G401 (cell line): ENCODE measurements around the gene FRMD1. TPM values are rescaled to one million over a fixed set of nuclear protein-coding genes. Genes with fewer than 3 reads are reported as not detected.

Experiments
- DNase-seq: peaks from one replicate; pipeline ENCODE4 v3.0.0-alpha.2; 2015; ENCODE audit warnings: low spot score
- in situ Hi-C: cut with HindIII; loops from 2 replicates; pipeline ENCODE4 v1.10.0; 2016; ENCODE audit warnings: low sequenced_read_pairs, mixed read lengths
- total RNA-seq: library from RNA; depleted of rRNA; stranded (reverse); fragments of >200 nt; shearing (Covaris generic); gene quantifications from 2 replicates; pipeline ENCODE4 v1.2.3, GENCODE V29; 2014; rRNA removed

The FRMD1 gene
- not detected in 2 replicates for total RNA-seq

- no peak for DNase-seq
- in situ Hi-C loops, result no loop called here
These were observed at the start of gene FRMD1 for GRCh38 chr6:168078943-168079405. Gene FRMD1 (minus strand): TSS chr6:168079212. CDS start chr6:168079094, 118 bp downstream.

- in situ Hi-C loops, result no loop called here
- DNase-seq, result no peak
These were observed 49.1 kb upstream of the FRMD1 start for GRCh38 chr6:168128006-168128630.

GRCh38 chr6:168127384-168127868, 48.4 kb upstream of the FRMD1 start:
- in situ Hi-C loops, result no loop called here
- no peak for DNase-seq

GRCh38 chr6:168126566-168127383, 47.8 kb upstream of the FRMD1 start:
- DNase-seq, result no peak
- in situ Hi-C loops, result no loop called here

GRCh38 chr6:168125429-168126001, 46.5 kb upstream of the FRMD1 start:
- no peak for DNase-seq
- in situ Hi-C loops, result no loop called here

- DNase-seq, result no peak
These were observed 45.9 kb upstream of the FRMD1 start for GRCh38 chr6:168124921-168125320.

GRCh38 chr6:168124158-168124557, 45.1 kb upstream of the FRMD1 start:
- in situ Hi-C loops, result no loop called here

More at GRCh38 chr6:168124921-168125320, 45.9 kb upstream of the FRMD1 start:
- in situ Hi-C loops, result no loop called here

GRCh38 chr6:168123165-168123911, 44.3 kb upstream of the FRMD1 start:
- in situ Hi-C loops, result no loop called here
- DNase-seq, result no peak

More at GRCh38 chr6:168124158-168124557, 45.1 kb upstream of the FRMD1 start:
- DNase-seq, result no peak

GRCh38 chr6:168122521-168122920, 43.5 kb upstream of the FRMD1 start:
- in situ Hi-C loops, result no loop called here
- no peak for DNase-seq

GRCh38 chr6:168122011-168122410, 43.0 kb upstream of the FRMD1 start:
- no peak for DNase-seq
- in situ Hi-C loops, result no loop called here

- no peak for DNase-seq
- in situ Hi-C loops, result no loop called here
These were observed 42.3 kb upstream of the FRMD1 start for GRCh38 chr6:168121303-168121665.

GRCh38 chr6:168120390-168121302, 41.6 kb upstream of the FRMD1 start:
- DNase-seq, result no peak
- in situ Hi-C loops, result no loop called here

- DNase-seq, result no peak
- in situ Hi-C loops, result no loop called here
These were observed 40.5 kb upstream of the FRMD1 start for GRCh38 chr6:168119539-168119938.

- in situ Hi-C loops, result no loop called here
- DNase-seq, result no peak
These were observed 39.9 kb upstream of the FRMD1 start for GRCh38 chr6:168118935-168119334.

- in situ Hi-C loops, result no loop called here
- no peak for DNase-seq
These were observed 38.9 kb upstream of the FRMD1 start for GRCh38 chr6:168117942-168118341.

- DNase-seq, result no peak
- in situ Hi-C loops, result no loop called here
These were observed 38.2 kb upstream of the FRMD1 start for GRCh38 chr6:168116975-168117899.

GRCh38 chr6:168116438-168116974, 37.5 kb upstream of the FRMD1 start:
- DNase-seq, result no peak

More at GRCh38 chr6:168116438-168116974, 37.5 kb upstream of the FRMD1 start:
- in situ Hi-C loops, result no loop called here
